ENCODE measurements around the gene CARD10. TPM values are rescaled to one million over a fixed set of nuclear protein-coding genes. Genes with fewer than 3 reads are reported as not detected.

The CARD10 gene
- total RNA-seq, 1 donor from 2014 or later, result 8.3 TPM

- intact Hi-C loops (cut with DNase I), result loop anchor here (2.0 kb wide), 1 partner anchor 140 kb away; no protein-coding TSS in a partner anchor
- ATAC-seq (ENCODE audit: poor library complexity), result peak; percentile 82
- peak; percentile 77 for DNase-seq
These were observed 61.9 kb downstream of the CARD10 start for GRCh38 chr22:37457093-37457893.

- intact Hi-C loops (cut with DNase I), result loop anchor here (2.0 kb wide), 1 partner anchor 140 kb away; no protein-coding TSS in a partner anchor
- ATAC-seq (ENCODE audit: poor library complexity) (no peak), DNase-seq (no peak)
These were observed 62.9 kb downstream of the CARD10 start for GRCh38 chr22:37456346-37456745.

GRCh38 chr22:37455896-37456295 is 63.3 kb downstream of the CARD10 start:
- intact Hi-C loops (cut with DNase I), result loop anchor here (2.0 kb wide), 1 partner anchor 139 kb away; no protein-coding TSS in a partner anchor
- ATAC-seq (ENCODE audit: poor library complexity) (no peak), DNase-seq (no peak)

GRCh38 chr22:37454857-37455686 is 64.1 kb downstream of the CARD10 start:
- intact Hi-C loops (cut with DNase I), result no loop called here
- ATAC-seq (ENCODE audit: poor library complexity) (no peak), DNase-seq (no peak)

- intact Hi-C loops (cut with DNase I), result no loop called here
- ATAC-seq (ENCODE audit: poor library complexity), result no peak
These were observed 65.5 kb downstream of the CARD10 start for GRCh38 chr22:37453696-37454095.

GRCh38 chr22:37451218-37451617 is 68.0 kb downstream of the CARD10 start:
- DNase-seq (no peak), ATAC-seq (ENCODE audit: poor library complexity) (no peak)
- intact Hi-C loops (cut with DNase I), result no loop called here

More at GRCh38 chr22:37453696-37454095, 65.5 kb downstream of the CARD10 start:
- no peak for DNase-seq

GRCh38 chr22:37449331-37450001 is 69.7 kb downstream of the CARD10 start:
- intact Hi-C loops (cut with DNase I), result no loop called here
- DNase-seq (no peak), ATAC-seq (ENCODE audit: poor library complexity) (no peak)

- DNase-seq, result no peak
- intact Hi-C loops (cut with DNase I), result no loop called here
- no peak for ATAC-seq (ENCODE audit: poor library complexity)
These were observed 70.6 kb downstream of the CARD10 start for GRCh38 chr22:37448516-37449127.

- ATAC-seq (ENCODE audit: poor library complexity) (no peak), DNase-seq (no peak)
- intact Hi-C loops (cut with DNase I), result no loop called here
These were observed 73.7 kb downstream of the CARD10 start for GRCh38 chr22:37445501-37445900.

GRCh38 chr22:37443977-37444376 is 75.2 kb downstream of the CARD10 start:
- intact Hi-C loops (cut with DNase I), result no loop called here
- ATAC-seq (ENCODE audit: poor library complexity) (no peak), DNase-seq (no peak)

GRCh38 chr22:37443086-37443485 is 76.1 kb downstream of the CARD10 start:
- intact Hi-C loops (cut with DNase I), result no loop called here
- no peak for ATAC-seq (ENCODE audit: poor library complexity)
- DNase-seq, result no peak

- ATAC-seq (ENCODE audit: poor library complexity), result no peak
- intact Hi-C loops (cut with DNase I), result no loop called here
- DNase-seq, result no peak
These were observed 76.7 kb downstream of the CARD10 start for GRCh38 chr22:37442537-37442936.

- DNase-seq, result no peak
- intact Hi-C loops (cut with DNase I), result no loop called here
- no peak for ATAC-seq (ENCODE audit: poor library complexity)
These were observed 77.1 kb downstream of the CARD10 start for GRCh38 chr22:37442135-37442534.

- DNase-seq (no peak), ATAC-seq (ENCODE audit: poor library complexity) (no peak)
- intact Hi-C loops (cut with DNase I), result no loop called here
These were observed 78.3 kb downstream of the CARD10 start for GRCh38 chr22:37440875-37441274.

Other genes starting within 250 kb of the CARD10 start
- gene CYTH4, start 236.9 kb downstream of the CARD10 start, total RNA-seq, result 7.0 TPM
- 0.19 TPM for gene ELFN2, start 91.9 kb downstream of the CARD10 start, total RNA-seq
- gene MFNG, start 33.0 kb downstream of the CARD10 start, total RNA-seq, result 12.7 TPM
- gene CDC42EP1, start 41.1 kb upstream of the CARD10 start, total RNA-seq, result 15.4 TPM
- not detected for gene LGALS2, start 60.7 kb upstream of the CARD10 start, total RNA-seq
- 22.3 TPM for gene GGA1, start 89.4 kb upstream of the CARD10 start, total RNA-seq
- 1.9 TPM for gene SH3BP1, start 120.3 kb upstream of the CARD10 start, total RNA-seq
- 17.6 TPM for gene PDXP, start 139.3 kb upstream of the CARD10 start, total RNA-seq
- 1,068 TPM for gene LGALS1, start 156.2 kb upstream of the CARD10 start, total RNA-seq
- gene NOL12, start 166.9 kb upstream of the CARD10 start, total RNA-seq, result 14.3 TPM
- gene TRIOBP, start 177.6 kb upstream of the CARD10 start, total RNA-seq, result 78.6 TPM

Measured in Right ventricle myocardium superior (tissue), 1 donor.